HG03139 (cell line): Measurements from ENCODE around the gene UBE2C.
"Not testable (repeated sequence)": the region's sequence is repeated elsewhere in the genome, so short reads cannot be mapped to it uniquely, and the experiment has no call there.

ENCODE experiments used
- ATAC-seq: cut with Tn5 transposase; IDR thresholded peaks from one replicate; pipeline ENCODE4 v1.9.1; 2021; ENCODE audit not compliant: unreplicated experiment

Gene UBE2C

GRCh38 chr20:45797510-45797909, 14.9 kb upstream of the UBE2C start:
- ATAC-seq = not testable (repeated sequence)

- ATAC-seq = not testable (repeated sequence)
Observed at GRCh38 chr20:45797955-45798354, 14.5 kb upstream of the UBE2C start.

- no peak for ATAC-seq
Observed at GRCh38 chr20:45798935-45799642, 13.4 kb upstream of the UBE2C start.

- no peak for ATAC-seq
Observed at GRCh38 chr20:45801851-45802250, 10.6 kb upstream of the UBE2C start.

- no peak for ATAC-seq
Observed at GRCh38 chr20:45810191-45810970, 2.1 kb upstream of the UBE2C start.

GRCh38 chr20:45813006-45813340, 529 bp downstream of the UBE2C start:
- ATAC-seq = no peak

GRCh38 chr20:45813489-45813888, 1.0 kb downstream of the UBE2C start:
- ATAC-seq = no peak

- no peak for ATAC-seq
Observed at GRCh38 chr20:45814314-45814713, 1.9 kb downstream of the UBE2C start.

- no peak for ATAC-seq
Observed at GRCh38 chr20:45816951-45817350, 4.5 kb downstream of the UBE2C start.

GRCh38 chr20:45817376-45818194, 5.1 kb downstream of the UBE2C start:
- ATAC-seq = no peak

- no peak for ATAC-seq
Observed at GRCh38 chr20:45818239-45818638, 5.8 kb downstream of the UBE2C start.

- ATAC-seq = no peak
Observed at GRCh38 chr20:45819466-45819865, 7.0 kb downstream of the UBE2C start.

- no peak for ATAC-seq
Observed at GRCh38 chr20:45821947-45822346, 9.5 kb downstream of the UBE2C start.

- ATAC-seq = no peak
Observed at GRCh38 chr20:45822857-45823256, 10.4 kb downstream of the UBE2C start.

GRCh38 chr20:45823949-45824835, 11.7 kb downstream of the UBE2C start:
- no peak for ATAC-seq

- no peak for ATAC-seq
Observed at GRCh38 chr20:45826381-45827019, 14.1 kb downstream of the UBE2C start.

GRCh38 chr20:45827030-45827652, 14.7 kb downstream of the UBE2C start, which contains the start of gene TNNC2:
TSS of gene TNNC2 (minus strand) at chr20:45827312. CDS start at chr20:45827248, 64 bp downstream.
- ATAC-seq = no peak

- no peak for ATAC-seq
Observed at GRCh38 chr20:45827712-45828111, 15.3 kb downstream of the UBE2C start.

GRCh38 chr20:45828589-45828988, 16.1 kb downstream of the UBE2C start:
- no peak for ATAC-seq

- ATAC-seq = not testable (repeated sequence)
Observed at GRCh38 chr20:45829673-45830106, 17.2 kb downstream of the UBE2C start.
